IPS-20b (cell line): ENCODE results near the gene NAAA.

Source experiments
- H3K27ac ChIP-seq: one replicate; pipeline ENCODE4 v1.5.1; 2013; ENCODE audit warnings: low read length
- H3K27me3 ChIP-seq: 2 replicates; pipeline ENCODE4 v1.6.1; 2013; ENCODE audit warnings: mild to moderate bottlenecking, low read length, inconsistent platforms; ENCODE audit not compliant: insufficient read depth
- H3K36me3 ChIP-seq: 2 replicates; pipeline ENCODE4 v1.6.1; 2013; ENCODE audit warnings: low read depth, mild to moderate bottlenecking, inconsistent platforms, low read length, moderate library complexity; ENCODE audit not compliant: insufficient read depth
- H3K4me1 ChIP-seq: 2 replicates; pipeline ENCODE4 v1.6.1; 2013; ENCODE audit warnings: mild to moderate bottlenecking, control low read depth, inconsistent platforms, low read length, moderate library complexity; ENCODE audit not compliant: insufficient read depth
- H3K4me3 ChIP-seq: 2 replicates; pipeline ENCODE4 v1.5.1; 2013; ENCODE audit warnings: mild to moderate bottlenecking, low read length, inconsistent platforms
- H3K9ac ChIP-seq: 2 replicates; pipeline ENCODE4 v1.6.1; 2013; ENCODE audit warnings: low read depth, mild to moderate bottlenecking, inconsistent platforms, low read length, moderate library complexity
- H3K9me3 ChIP-seq: 2 replicates; pipeline ENCODE4 v1.6.1; 2013; ENCODE audit warnings: mild to moderate bottlenecking, low read depth, low read length, inconsistent platforms; ENCODE audit not compliant: insufficient read depth

The NAAA gene

DNA sequence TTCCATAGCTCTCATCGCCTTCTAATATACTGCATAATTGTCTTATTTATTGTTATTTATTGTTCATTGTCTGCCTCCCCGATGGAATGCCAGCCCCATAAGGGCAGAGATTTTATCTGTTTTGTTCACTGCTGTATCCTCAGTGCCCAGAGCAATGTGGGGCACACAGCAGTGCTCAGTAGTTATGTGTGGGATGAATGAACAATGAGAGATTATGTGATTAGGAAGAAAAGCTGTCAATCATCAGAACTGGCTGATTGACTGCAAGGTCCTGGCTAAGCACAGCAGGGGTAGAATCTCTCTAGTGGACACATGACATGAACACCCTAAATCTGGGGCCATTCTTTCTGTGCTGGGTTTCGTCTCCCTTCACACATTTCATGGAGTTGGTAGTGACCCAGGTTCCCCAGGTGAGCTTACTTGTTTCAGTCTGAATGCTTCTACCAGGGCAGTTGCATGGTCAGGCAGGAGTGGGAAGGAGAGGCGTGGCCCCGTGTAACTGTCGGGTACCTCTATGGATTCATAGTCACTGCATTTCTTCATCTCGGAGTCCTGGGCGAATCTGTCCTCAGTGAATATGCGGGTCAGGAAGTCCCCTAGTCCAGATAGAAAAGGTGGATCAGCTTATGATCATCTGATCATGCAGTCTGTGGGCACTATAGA, 51.1 kb downstream of the NAAA start:
- Histone ChIP-seq H3K36me3 (no peaks in the 10 kb centered on the region), H3K27me3 (no peaks in the 10 kb centered on the region)

DNA sequence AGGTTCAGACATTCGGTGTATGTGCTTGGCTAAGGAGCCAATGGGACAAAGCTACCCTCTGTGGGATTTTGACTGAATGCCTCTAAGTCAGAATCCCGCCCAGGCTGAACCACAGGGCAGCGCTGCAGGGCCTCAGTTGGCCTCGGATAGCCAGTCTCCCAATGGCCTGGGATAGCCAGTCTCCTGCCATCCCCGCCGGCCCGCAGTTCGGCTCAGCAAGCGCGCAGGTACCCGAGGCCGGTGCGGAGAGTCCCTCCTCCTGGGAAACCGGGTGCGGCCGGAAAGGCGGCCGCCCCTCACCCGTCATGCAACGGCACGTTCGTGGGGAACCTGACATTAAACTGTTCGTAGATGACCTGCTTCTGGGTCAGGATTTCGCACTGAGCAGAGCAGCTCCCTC, 54.7 kb downstream of the NAAA start:
- no peaks in the 10 kb centered on the region for H3K9me3 ChIP-seq
- H3K36me3 ChIP-seq = no peaks in the 10 kb centered on the region
- H3K27me3 ChIP-seq = no peaks in the 10 kb centered on the region
- H3K4me3 ChIP-seq = no peak overlapping the region
- no peak overlapping the region for H3K9ac ChIP-seq
- H3K27ac ChIP-seq = no peak overlapping the region
- no peaks in the 10 kb centered on the region for H3K4me1 ChIP-seq

More for the DNA sequence above, 51.1 kb downstream of the NAAA start:
- Histone ChIP-seq H3K9me3 (no peaks in the 10 kb centered on the region), H3K27ac (no peak overlapping the region), H3K4me1 (no peaks in the 10 kb centered on the region), H3K4me3 (no peak overlapping the region), H3K9ac (no peak overlapping the region)

DNA sequence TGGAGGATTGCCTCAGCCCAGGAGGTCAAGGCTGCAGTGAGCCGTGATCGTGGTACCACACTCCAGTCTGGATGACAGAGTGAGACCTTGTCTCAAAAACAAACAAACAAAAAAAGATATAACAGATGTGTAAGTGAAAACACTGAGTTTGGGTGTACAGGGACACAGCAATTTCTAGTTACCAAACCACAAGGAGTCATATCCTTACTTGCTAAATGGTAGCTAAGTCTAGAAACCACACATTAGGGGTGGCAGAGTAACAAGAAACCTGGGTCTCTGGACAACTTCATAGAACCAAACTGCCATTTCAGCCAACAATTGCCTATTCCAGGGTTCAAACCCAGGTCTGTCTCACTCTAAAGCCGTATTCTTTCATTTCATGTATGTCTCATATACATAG, 59.3 kb downstream of the NAAA start:
- no peaks in the 10 kb centered on the region for H3K9me3 ChIP-seq

DNA sequence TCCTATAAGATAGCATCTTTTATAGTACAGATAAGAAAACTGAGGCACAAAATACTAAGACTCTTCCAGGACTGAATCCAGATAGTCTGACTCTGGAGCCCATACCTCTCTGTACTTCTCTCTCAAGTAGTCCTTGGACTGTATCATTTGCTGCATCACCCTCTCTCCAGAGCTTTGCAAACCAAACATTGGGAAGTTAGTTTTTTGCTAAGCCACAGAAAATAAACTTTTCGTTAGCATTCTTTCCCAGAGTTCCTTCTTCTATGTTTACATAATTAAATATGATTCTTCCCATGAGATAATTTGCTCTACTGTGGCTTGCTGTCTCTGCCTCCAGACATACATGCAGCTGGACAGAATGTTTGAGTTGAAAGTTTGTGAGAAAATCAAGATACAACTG, 60.5 kb downstream of the NAAA start:
- no peaks in the 10 kb centered on the region for H3K27me3 ChIP-seq
- no peak overlapping the region for H3K9ac ChIP-seq
- no peaks in the 10 kb centered on the region for H3K36me3 ChIP-seq
- no peak overlapping the region for H3K4me3 ChIP-seq
- no peak overlapping the region for H3K27ac ChIP-seq
- no peaks in the 10 kb centered on the region for H3K9me3 ChIP-seq
- H3K4me1 ChIP-seq = no peaks in the 10 kb centered on the region

More for the DNA sequence above, 59.3 kb downstream of the NAAA start:
- Histone ChIP-seq H3K4me3 (no peak overlapping the region), H3K9ac (no peak overlapping the region), H3K36me3 (no peaks in the 10 kb centered on the region), H3K27ac (no peak overlapping the region), H3K27me3 (no peaks in the 10 kb centered on the region), H3K4me1 (no peaks in the 10 kb centered on the region)

DNA sequence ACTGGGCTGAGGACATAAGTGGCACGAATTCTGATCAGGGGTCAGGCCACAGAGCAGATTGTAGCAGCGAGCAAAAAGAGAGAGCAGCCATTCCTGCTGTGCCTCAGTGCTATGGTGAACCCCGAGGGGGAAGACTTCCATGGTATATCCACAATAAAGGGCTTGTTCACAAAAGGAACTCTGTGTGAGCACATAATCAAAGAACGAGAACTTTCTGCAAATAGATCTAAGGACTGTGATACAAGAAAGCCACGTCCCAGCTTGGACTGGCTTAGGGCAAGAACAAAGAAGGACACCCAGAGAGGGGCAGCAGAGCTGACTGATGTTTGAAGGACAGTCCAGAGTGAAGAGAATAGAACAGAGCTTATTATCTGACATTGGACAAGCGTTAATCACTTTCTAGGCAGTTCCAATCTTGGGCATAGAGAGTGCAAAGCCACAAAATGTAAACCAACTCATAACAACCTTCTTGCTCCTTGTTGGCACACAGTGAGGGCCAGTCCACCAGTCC, 62.5 kb downstream of the NAAA start:
- Histone ChIP-seq H3K9ac (no peak overlapping the region), H3K4me3 (no peak overlapping the region), H3K9me3 (no peaks in the 10 kb centered on the region), H3K27me3 (no peaks in the 10 kb centered on the region), H3K27ac (no peak overlapping the region), H3K4me1 (no peaks in the 10 kb centered on the region), H3K36me3 (no peaks in the 10 kb centered on the region)

DNA sequence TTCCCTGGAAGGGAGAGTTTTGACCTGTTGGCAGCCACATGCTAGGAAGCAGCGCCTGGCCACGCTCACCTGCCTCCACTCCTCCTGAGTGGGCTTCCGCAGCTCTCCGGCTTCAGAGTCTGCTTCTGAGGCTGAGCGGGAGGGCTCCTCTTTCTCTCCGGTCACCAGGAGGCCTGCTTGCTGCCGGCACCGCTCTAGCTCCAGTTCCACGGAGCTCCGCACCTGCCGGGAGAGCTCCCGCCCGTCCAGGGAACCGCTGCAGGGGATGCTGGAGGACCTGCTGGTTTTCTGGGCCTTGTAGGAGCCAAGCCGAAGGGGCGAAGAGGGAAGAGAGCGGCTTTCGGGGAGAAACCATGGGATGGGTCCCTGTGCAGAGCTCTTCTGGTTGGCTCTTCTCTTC, 64.6 kb downstream of the NAAA start:
- no peak overlapping the region for H3K9ac ChIP-seq
- no peaks in the 10 kb centered on the region for H3K27me3 ChIP-seq
- no peaks in the 10 kb centered on the region for H3K36me3 ChIP-seq
- no peaks in the 10 kb centered on the region for H3K9me3 ChIP-seq
- no peaks in the 10 kb centered on the region for H3K4me1 ChIP-seq
- no peak overlapping the region for H3K4me3 ChIP-seq
- H3K27ac ChIP-seq = no peak overlapping the region

DNA sequence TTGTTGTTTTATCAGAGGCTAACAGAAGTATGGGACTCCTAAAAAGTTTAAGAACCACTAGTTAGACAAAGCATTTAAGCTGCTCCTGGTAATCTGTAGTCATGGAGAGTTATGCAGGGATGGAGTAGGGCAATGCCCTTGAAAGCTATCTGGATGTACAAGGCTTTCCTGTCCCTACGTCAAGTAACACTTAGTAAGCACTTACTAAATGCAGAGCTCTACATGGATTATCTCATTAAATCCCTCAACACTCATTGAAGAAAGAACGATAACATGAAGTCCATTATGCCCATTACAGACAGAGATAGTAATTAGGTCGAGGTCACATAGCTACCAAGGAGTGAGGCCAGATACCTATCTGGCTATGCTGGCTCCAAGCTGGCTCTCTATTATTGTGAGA, 71.7 kb downstream of the NAAA start:
- Histone ChIP-seq H3K9ac (no peak overlapping the region), H3K9me3 (no peaks in the 10 kb centered on the region), H3K4me3 (no peak overlapping the region), H3K4me1 (no peaks in the 10 kb centered on the region), H3K36me3 (no peaks in the 10 kb centered on the region), H3K27ac (no peak overlapping the region), H3K27me3 (no peaks in the 10 kb centered on the region)

DNA sequence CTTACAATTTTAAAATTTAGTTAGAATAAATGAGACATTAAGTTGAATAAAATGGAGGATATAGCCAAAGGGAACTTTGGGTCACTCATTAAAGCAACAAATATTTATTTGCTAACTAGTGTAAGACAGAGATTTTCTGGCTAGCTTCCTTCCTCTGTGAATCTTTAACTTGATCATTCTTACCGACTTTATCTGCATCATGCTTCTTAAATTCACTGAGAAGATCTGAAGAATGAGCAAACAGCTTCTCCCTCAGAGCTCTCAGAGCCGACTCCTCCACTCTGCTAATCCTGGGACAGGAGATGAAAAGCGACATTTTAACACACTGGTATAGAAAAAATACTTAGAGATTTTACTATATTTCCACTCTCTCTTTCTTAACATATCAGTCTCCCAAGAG, 73.7 kb downstream of the NAAA start:
- Histone ChIP-seq H3K4me1 (no peaks in the 10 kb centered on the region), H3K36me3 (no peaks in the 10 kb centered on the region), H3K4me3 (no peak overlapping the region), H3K9me3 (no peaks in the 10 kb centered on the region), H3K27ac (no peak overlapping the region), H3K9ac (no peak overlapping the region), H3K27me3 (no peaks in the 10 kb centered on the region)
